ENCODE results near the gene ZNF846.
A peak's percentile ranks its signal among the peaks of the same experiment; 100 is the strongest.
"Not testable (repeated sequence)": the region's sequence is repeated elsewhere in the genome, so short reads cannot be mapped to it uniquely, and the experiment has no call there.

The ZNF846 gene

DNA sequence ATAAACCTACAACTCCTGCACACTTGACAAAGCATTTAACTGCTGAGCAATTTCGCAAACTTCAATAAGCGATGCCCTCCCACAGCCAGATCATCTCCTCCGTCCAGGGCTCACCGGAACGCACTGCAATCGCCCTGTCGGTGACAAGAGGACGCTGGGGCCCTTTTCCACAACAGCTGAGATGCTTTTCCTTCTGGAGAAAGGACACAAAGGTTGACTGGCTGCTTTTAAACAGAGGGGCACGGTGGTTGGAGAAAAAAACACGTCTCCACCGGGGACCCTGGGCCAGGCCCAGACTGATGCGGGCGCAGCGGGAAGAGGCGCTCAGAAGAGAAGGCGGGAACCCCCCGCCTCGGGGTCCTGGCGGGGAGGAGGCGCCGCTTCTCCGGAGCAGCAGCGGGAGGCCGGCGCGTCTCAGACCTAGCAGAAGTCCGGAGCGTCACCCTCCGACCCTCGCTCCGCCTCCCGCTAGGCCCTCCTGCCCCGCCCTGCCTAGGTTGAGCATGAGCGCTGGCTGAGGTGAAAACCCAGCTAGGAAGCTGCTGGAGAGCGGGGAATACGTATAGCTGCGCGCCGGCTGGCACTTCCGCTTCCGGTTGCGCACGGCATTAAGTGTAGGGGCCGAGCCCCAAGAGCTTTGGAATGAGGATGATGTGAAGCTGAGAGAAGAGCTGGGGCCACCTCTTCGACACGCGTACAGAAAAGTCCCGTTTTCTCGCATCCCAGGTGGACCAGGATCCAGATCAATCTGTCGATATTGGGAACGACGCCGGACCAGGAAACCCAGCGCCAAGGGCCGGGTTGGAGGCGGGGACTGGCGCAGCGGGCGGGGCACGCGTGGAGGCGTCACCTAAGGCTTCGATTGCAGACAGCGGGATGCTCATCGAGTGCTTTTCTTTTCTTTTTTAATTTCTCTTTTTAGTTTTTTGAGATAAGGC, at the start of gene ZNF846:
Gene ZNF846 (minus strand): TSS at position 564 of the 938 bp plus-strand sequence. CDS start 3,788 bp downstream, outside the sequence.
- DNase-seq = peak; percentile 94

DNA sequence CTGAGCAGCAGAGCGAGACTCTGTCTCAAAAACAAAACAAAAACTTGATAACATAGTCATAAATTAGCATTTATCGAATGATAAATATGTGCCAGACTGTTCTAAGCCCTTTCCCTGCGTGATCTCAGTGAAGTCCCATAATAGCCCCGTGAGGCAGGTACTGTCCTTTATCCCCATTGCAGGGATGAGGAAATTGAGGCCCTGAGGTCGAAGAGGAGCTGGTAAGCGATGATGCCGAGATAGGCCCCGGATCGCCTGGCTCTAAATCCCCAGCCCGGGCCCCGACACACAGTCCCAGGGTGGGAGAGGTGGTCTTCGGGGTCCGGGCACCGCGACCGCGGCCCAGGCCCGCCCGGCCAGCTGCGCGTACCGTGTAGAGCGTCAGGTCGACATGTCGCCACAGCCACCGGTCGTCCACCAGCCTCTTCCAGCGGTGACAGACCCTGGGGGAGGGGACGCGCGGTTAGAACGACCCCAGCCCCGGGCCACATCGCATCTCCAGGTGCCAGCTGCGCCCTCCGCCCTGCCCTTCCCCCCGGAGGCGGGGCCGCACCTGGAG, 49.7 kb upstream of the ZNF846 start:
- no peak for DNase-seq

DNA sequence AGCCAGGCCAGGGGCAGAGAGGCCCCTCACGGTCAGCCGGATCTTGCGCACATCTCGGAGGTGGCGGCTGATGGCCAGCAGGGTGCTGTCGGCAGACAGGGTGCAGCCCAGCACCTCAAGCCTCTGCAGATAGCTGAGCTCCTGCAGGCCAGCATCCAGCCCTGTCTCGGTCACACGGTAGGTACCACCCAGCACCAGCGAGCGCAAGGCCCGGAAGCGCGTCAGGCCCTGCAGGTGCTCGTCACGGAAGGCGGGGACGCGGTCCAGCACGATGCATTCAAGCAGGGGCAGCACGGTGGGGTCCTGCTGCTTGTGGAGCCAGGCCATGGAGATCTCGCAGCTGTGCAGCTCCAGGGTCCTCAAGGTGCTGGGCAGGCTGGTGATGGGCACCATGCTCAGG, 42.6 kb upstream of the ZNF846 start:
- no peak for DNase-seq

DNA sequence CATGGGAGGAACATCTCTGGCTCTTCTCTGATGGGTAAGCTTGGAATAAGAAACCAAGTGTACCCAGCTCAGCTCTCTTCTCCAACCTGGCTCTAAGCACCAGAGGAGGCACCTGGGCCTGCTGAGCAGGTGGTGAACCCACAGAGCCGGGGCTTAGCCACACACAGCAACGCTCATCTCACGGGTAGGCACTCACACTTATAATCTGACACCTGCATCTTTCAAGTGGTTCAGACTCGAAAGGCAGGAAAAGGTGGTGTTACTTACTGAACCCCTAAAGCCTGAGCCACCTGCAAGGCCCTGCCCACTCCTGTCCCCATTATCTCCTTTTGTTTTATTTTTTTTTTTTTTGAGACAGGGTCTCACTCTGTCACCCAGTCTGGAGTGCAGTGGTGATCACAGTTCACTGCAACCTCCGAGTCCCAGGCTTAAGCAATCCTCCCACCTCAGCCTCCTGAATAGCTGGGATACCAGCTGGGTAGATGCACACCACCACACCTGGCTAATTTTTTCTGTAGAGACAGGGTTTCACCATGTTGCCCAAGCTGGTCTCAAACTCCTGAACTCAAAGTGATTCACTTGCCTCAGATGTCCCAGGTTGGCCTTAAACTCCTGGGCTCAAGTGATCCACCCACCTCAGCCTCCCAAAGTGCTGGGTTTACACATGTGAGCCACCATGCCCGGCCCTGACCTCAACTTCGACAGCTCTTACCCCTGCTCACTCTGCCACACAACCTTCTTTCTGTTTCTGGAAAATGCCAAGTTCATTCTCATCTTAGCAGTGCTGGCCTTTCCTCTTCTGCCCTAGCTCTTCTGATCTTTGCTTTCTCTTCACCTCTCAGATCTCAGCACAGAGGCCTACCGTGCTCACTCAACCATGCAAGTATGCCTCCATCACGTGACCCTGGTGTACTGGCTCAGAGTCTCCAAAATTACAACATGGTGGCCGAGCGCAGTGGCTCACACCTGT, 40.6 kb upstream of the ZNF846 start:
- no peak for DNase-seq

DNA sequence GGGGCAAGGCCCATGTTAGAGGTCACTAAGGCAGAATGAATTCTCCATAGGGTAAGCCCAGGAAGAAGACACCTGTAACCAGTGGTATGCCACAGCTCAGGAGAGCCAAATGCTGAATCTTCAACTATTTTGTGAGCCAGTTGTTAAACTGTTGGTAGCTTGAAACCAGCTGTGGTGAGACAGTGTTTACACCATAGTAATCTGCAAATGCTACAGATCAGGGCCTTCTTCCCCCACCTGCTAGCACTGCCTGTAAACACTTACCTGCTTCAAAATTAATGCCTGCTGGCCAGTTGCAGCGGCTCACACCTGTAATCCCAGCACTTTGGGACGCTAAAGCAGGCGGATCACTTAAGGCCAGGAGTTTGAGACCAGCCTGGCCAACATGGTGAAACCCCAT, 38.3 kb upstream of the ZNF846 start:
- DNase-seq = no peak

DNA sequence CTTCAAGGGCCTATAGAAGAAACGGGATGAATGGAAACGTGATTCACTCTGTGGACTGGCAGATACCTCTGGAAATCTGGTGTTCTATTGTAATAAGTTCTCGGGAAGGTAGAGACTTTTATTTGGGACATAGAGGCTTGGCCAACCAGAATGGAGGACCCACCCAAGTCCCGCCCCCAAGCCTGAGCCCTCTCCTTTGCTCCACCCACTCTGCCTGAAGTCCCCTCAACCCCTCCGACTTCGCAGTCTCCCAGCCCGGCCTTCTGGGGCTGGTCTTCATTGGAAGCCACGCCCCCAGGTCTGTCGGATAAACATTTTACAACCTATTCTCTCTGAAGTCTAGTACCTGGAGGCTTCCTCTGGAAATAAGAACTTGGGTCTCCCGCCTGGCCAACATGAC, 33.4 kb upstream of the ZNF846 start:
- no peak for DNase-seq

DNA sequence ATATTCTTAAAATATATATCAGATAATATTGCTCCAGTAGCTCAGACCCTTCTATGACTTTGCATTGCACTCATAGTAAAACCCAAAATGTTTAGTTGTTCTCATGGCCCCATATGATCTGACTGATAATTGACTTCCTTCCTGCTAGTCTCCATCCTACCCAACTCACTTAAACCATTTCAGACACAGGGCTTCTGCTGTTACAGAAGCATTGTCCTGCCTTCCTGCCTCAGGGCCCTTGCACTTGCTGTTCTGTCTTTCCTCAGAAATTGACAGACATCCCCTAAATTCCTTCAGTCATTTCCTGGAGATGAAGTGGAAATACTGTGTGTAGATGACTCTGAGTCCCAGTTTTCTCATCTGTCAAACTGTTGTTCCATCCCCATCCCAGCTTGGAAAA, 30.6 kb upstream of the ZNF846 start:
- DNase-seq = no peak

DNA sequence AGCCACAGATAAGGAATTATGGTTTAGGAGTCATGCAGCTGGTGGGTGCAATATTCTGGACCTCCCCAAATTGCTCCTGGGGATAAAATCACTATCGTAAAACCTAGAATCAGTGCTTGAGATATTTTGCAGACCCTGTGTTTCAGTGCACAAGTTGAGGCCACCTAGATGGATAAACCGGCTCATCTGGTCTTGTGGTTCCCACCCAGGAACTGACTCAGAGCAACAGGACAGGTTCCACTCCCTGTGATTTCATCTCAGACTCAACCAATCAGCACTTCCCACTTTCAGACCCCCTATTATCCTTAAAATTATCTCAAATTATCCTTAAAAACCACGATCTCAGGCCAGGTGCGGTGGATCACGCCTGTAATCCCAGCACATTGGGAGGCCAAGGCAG, 29.3 kb upstream of the ZNF846 start:
- no peak for DNase-seq

DNA sequence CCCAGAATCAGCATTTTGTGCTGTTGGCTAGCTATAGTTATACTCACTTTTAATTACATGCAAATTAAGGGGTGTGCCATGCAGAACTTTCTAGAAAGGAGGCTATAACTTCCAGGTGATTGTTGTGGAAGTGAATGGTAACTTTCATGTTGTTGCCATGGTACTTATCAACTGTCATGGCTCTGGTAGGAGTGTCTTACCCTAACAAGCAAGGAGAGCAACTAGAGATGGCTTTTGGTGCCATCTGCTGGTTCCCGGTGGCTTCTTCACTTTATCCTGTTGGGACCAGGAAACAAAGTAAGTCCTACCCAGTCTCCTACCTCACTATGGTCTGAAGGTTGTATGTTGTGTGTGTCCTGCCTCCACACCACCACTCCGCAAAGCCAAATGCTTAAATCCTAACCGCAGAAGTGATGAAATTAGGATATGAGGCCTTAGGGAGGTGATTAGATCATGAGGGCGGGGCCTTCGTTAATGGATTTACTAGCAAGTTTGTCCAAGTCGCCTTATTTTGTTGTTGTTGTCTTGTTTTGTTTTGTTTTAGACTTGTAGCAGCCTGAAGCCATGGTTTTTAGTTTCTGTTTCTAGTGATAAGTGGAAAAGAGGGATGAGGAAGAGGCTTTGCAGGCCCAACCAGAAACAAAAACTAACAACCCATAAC, 27.7 kb upstream of the ZNF846 start:
- peak; percentile 82 for DNase-seq

DNA sequence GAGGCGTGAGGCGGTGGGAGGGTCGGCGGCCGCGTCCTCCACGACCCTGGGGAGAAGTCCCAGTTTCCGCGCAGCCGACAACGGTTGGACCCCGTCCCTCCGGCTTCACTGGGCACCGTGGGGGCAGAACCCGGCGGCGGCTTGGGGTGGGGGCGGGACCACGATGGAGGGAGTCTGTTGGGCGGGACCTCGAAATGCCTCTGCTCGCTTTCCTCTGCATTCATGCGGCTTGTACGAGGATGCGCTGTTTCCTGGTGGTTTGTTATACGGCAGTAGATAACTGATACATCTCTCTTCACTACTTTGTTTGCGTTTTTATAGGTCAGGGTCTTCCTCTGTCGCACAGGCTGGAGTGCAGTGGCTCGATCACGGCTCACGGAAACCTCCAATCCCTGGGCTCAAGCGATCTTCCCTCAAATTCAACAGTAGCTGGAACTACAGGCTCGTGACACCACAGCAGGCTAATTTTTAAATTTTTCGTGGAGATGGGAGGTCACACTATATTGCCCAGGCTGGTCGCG, 24.6 kb upstream of the ZNF846 start:
- peak; percentile 71 for DNase-seq

DNA sequence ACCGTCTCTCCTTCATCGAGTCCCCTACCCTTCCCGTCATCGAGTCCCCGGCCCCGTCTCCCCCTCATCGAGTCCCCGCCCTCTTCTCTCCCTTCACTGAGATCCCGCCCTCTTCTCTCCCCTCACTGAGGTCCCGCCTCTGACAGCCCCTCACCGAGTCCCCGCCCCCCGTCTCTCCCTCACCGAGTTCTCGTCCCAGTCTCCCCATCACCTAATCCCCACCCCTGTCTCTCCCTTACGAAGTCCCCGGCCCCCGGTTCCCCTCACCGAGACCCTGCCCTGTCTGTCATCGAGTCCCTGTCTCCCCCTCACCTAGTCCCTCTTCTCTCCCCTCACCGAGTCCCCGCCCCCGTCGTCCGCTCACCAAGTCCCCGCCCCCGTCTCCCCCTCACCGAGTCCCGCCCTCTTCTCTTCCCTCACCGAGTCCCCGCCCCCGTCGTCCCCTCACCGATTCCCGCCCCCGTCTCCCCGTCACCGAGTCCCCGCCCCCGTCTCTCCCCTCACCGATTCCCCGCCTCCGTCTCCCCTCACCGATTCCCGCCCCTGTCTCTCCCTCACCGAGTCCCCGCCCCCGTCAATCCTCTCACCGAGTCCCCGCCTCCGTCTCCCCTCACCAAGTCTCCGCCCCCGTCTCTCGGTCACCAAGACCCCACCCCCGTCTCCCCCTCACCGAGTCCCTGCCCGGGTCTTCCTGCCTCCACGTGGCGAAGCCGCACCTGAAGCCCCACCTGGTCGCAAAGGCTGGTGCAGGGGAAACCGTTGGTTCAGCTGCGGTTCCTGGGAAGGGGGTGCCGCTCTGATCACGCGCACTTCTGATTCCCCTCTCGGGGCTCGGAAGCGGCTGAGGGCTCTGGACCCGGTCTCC, 23.9 kb upstream of the ZNF846 start:
- DNase-seq = peak; percentile 93

DNA sequence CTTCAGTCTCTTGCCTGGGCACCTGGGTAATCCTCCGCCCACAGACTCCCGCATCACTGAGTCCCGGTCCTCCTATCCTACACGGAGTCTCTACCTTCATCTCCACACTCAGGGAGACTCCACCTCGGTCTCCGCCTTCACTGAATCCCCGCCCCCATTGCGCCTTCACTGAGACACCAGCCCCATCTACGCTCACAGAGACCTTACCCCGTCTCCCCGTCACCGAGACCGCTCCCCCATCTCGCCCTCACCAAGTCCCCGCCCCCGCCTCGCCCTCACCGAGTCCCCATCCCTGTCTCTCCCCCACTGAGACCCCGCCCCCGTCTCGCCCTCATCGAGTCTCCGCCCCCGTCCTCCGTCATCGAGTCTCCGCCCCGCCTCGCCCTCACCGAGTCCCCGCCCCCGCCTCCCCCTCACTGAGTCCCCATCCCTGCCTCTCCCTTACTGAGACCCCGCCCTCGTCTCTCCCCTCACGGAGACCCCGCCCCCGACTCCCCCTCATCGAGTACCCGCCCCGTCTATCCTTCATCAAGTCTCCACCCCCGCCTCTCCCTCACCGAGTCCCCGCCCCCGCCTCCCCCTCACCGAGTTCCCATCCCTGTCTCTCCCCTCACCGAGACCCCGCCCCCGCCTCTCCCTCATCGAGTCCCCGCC, 23.1 kb upstream of the ZNF846 start:
- peak; percentile 91 for DNase-seq

DNA sequence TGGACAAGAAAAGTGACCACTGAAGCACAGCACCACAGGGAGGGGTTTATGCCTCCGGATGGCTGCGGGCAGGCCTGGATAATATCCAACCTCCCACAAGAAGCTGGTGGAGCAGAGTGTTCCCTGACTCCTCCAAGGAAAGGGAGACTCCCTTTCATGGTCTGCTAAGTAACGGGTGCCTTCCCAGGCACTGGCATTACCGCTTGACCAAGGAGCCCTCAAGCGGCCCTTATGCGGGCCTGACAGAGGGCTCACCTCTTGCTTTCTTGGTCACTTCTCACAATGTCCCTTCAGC, 22.5 kb upstream of the ZNF846 start:
- DNase-seq = not testable (repeated sequence)

DNA sequence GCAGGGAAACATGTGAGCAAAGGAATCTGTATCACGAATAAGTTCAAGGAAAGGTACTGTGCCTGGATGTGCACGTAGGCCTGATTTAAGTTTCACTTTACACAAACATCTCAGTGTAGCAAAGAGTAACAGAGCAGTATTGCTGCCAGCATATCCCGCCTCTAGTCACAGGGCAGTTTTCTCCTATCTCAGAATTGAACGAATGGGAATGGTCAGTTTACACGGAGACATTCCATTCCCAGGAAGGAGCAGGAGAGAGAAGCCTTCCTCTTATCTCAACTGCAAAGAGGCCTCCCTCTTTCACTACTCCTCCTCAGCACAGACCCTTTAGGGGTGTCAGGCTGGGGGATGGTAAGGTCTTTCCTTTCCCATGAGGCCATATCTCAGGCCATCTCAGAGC, 21.0 kb upstream of the ZNF846 start:
- not testable (repeated sequence) for DNase-seq

DNA sequence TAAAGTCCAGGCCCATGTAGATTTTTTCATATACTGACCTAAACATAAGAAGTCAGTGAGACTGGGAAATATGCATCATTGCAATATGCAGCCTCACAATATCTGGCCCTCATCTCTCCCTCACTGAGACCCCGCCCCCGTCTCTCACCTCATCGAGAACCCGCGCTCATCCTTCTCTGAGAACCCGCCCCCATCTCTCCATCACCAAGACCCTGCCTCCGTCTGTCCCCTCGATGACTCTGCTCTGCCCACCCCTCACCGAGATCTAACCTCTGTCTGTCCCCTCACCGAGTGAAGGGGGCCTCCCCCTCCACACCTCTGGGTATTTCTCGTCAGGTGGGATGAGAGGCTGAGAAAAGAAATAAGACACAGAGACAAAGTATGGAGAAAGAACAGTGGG, 20.5 kb upstream of the ZNF846 start:
- DNase-seq = no peak

DNA sequence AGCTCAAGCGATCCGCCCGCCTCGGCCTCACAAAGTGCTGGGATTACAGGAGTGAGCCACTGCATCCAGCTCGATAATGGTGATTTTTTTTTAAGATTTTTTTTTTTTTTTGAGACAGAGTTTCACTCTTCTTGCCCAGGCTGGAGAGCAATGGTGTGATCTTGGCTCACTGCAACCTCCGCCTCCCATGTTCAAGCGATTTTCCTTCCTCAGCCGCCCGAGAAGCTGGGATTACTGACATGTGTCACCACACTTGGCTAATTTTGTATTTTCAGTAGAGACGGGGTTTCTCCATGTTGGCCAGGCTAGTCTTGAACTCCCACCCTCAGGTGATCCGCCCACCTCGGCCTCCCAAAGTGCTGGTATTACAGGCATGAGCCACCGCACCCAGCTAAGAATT, 20.1 kb upstream of the ZNF846 start:
- not testable (repeated sequence) for DNase-seq

DNA sequence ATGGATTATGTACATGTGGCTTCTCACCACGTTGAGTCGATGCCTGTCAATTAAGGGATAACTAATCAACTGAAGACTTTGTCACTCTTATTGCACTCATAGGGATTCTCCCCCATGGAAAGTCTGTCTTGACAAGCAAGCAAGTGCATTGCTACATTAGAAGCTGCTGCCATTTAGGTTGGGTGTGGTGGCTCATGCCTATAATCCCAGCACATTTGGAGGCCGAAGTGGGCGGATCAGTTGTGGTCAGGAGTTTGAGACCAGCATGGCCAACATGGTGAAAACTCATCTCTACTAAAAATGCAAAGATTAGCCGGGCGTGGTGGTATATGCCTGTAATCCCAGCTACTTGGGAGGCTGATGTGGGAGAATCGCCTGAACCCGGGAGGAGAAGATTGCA, 18.3 kb upstream of the ZNF846 start:
- DNase-seq = no peak

DNA sequence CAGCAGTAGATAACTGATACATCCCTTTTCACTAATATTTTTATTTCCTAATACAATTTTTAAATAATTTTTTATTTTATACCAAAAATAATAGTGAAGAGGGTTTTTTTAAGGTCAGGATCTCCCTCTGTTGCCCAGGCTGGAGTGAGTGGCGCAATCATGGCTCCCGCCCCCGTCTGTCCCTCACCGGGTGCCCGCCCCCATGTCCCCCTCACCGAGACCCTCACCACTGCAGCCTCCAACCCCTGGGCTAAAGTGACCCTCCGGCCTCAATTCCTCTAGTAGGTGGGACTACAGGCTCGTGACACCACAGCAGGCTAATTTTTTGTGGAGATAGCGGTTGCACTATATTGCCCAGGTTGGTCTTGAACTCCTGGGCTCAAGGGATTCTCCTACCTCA, 17.8 kb upstream of the ZNF846 start:
- no peak for DNase-seq

DNA sequence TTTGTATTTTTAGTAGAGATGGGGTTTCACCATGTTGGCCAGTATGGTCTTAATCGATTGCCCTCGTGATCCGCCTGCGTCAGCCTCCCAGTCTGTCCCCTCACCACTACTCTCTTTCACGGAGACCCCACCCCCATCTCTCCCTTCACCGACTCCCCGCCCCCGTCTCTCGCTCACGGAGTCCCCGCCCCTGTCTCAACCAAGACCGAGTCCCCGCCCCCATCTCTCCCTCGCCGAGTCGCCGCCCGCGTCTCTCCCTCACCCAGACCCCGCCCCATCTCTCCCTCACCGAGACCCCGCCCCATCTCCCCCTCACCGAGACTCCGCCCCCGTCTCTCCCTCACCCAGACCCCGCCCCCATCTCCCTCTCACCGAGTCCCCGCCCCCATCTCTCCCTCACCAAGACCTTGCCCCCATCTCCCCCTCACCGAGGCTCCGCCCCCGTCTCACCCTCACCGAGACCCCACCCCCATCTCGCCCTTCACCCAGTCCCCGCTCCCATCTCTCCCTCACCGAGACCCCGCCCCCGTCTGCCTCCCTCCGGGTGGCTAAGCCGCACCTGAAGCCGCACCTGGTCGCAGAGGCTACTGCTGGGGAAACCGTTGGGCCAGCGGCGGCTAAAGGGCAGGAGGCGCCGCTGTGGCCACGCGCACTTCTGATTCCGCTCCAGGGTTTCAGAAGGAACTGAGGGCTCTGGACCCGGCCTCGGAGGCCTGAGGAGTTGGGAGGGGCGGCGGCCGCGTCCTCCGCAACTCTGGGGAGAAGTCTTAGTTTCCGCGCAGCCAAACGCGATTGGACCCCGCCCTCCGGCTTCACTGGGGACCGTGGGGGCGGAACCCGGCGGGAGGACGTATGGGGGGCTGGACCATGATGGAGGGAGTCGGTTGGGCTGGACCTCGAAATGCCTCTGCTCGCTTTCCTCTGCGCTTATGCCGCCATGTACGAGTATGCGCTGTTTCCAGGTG, 17.1 kb upstream of the ZNF846 start:
- peak; percentile 98 for DNase-seq

DNA sequence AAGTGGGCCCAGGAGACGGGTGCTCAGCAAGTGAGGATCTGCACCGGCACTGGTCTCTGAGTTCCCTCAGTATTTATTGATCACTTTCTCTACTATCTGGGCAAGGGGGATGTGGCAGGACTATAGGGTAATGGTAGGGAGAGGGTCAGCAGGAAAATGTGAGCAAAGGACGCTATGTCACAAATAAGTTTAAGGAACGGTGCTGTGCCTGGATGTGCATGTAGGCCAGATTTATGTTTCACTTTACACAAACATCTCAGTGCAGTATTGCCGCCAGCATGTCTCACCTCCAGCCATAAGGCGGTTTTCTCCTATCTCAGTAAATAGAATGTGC, 15.6 kb upstream of the ZNF846 start:
- DNase-seq = not testable (repeated sequence)
